ENCODE results near the gene RMND5B. TPM values are rescaled to one million over a fixed set of nuclear protein-coding genes. Genes with fewer than 3 reads are reported as not detected.

Gene RMND5B
- polyA plus RNA-seq, 1 of the 3 experiments (the other 2 are of a cell fraction): 42.8 TPM

- TF ChIP-seq ZBTB33 (IDR thresholded peaks at IDR 0.05; ENCODE audit: borderline replicate concordance, low read depth) (no peak), JUND (IDR thresholded peaks at IDR 0.05) (no peak), SIN3A (IDR thresholded peaks at IDR 0.05; ENCODE audit: borderline replicate concordance, low read depth, low read length) (no peak), MXI1 (IDR thresholded peaks at IDR 0.05; ENCODE audit: low read depth, low read length) (no peak), NRF1 (IDR thresholded peaks at IDR 0.05; ENCODE audit: low read depth, low read length) (no peak), EZH2phosphoT487 (IDR thresholded peaks at IDR 0.05; ENCODE audit: borderline replicate concordance, low read depth) (no peak)
Measured at GRCh38 chr5:178189433-178189832, 58.6 kb downstream of the RMND5B start (continued).

- Histone ChIP-seq H3K4me2 (no peak overlapping the region), H4K20me1 (ENCODE audit: insufficient read depth) (no peaks in the 10 kb centered on the region), H3K4me3 (ENCODE audit: low read depth in 2 of 2, low read length in 1 of 2) (no peak overlapping the region), H3K36me3 (replicated peaks in 1 of 2; ENCODE audit: control insufficient read depth in 1 of 2, insufficient read depth in 2 of 2, low read length in 1 of 2) (no peaks in the 10 kb centered on the region), H3K9ac (no peak overlapping the region), H2AFZ (ENCODE audit: low read depth) (no peak overlapping the region), H3K9me2 (no peaks in the 10 kb centered on the region), H3K27ac (ENCODE audit: low read depth in 2 of 2, low read length in 1 of 2) (no peak overlapping the region), H3K4me1 (ENCODE audit: control insufficient read depth in 1 of 2, insufficient read depth in 2 of 2, low read depth in 1 of 2, low read length in 1 of 2) (no peaks in the 10 kb centered on the region; a peak in 1 of 4 replicates), H3K79me2 (ENCODE audit: insufficient read depth) (no peaks in the 10 kb centered on the region), H3K27me3 (ENCODE audit: insufficient read depth) (no peaks in the 10 kb centered on the region; the same call in 1 of the 2 replicates), H3F3A (replicated peaks; ENCODE audit: insufficient read depth) (no peaks in the 10 kb centered on the region), H3K9me3 (no peaks in the 10 kb centered on the region)
- TF ChIP-seq GATA2 (CRISPR knock-in tag; IDR thresholded peaks at IDR 0.05): no peak
- no peak for TF ChIP-seq CTCF (IDR thresholded peaks at IDR 0.05)
- TF ChIP-seq EP300 (IDR thresholded peaks at IDR 0.05; ENCODE audit: borderline replicate concordance in 1 of 2, low read depth in 1 of 2, low read length in 1 of 2): no peak
- TF ChIP-seq RXRA (IDR thresholded peaks at IDR 0.05; ENCODE audit: borderline replicate concordance, low read depth): no peak
- no peak for TF ChIP-seq IRF3 (IDR thresholded peaks at IDR 0.05; ENCODE audit: low read depth, low read length)
- no peak for TF ChIP-seq RFX5 (IDR thresholded peaks at IDR 0.05; ENCODE audit: low read length)
- no peak for TF ChIP-seq TEAD4 (IDR thresholded peaks at IDR 0.05; ENCODE audit: borderline replicate concordance, insufficient read depth)
- TF ChIP-seq TCF12 (IDR thresholded peaks at IDR 0.05): no peak
- TF ChIP-seq SMC3 (IDR thresholded peaks at IDR 0.05; ENCODE audit: low read depth, low read length): no peak
- no peak for TF ChIP-seq NFIC (IDR thresholded peaks at IDR 0.05; ENCODE audit: borderline replicate concordance)
- TF ChIP-seq USF2 (IDR thresholded peaks at IDR 0.05; ENCODE audit: borderline replicate concordance, low read depth, low read length): no peak
- CTCF ChIA-PET: interaction anchor here (1.7 kb wide), 1 partner anchor 43 kb away, joined by 3 read pairs; no protein-coding TSS in a partner anchor
- 69% methylated on average over 4 of the region's 4 CpGs for WGBS (ENCODE audit: low lambda C conversion rate)
- POLR2A ChIA-PET: no interaction called here
- DNase-seq: no peak
Measured at GRCh38 chr5:178191661-178192060, 60.8 kb downstream of the RMND5B start.
